IMR-90 (cell line): ENCODE measurements around the gene C16orf82. TPM values are rescaled to one million over a fixed set of nuclear protein-coding genes. Genes with fewer than 3 reads are reported as not detected.

Experiments
- ATAC-seq: fragments of 200-7000 bp; cut with Tn5 transposase; 2 replicates; pipeline ENCODE4 v1.9.1; 2020; ENCODE audit warnings: low read depth, mild to moderate bottlenecking, moderate library complexity
- BruUV-seq: library from RNA; stranded (reverse); fragments of 400-500 nt; replicated peaks from 2 replicates; lab custom pipeline; 2021; lab: Mats Ljungman, UMichigan
- CTCF ChIA-PET: fragments of 300-600 bp; formaldehyde crosslinking; extraction: SDS; loops from one replicate; lab custom pipeline; 2021; ENCODE audit warnings: antibody characterized with exemption; lab: Yijun Ruan, JAX
- POLR2A ChIA-PET: fragments of 300-600 bp; sonication (Branson Sonifier 250); formaldehyde crosslinking; loops from one replicate; lab custom pipeline; 2022; ENCODE audit warnings: antibody characterized with exemption; ENCODE audit not compliant: unreplicated experiment; lab: Charles Lee
- DNase-seq: peaks from one replicate; pipeline ENCODE4 v3.0.0; 2013
- H2AFZ ChIP-seq: replicated peaks from 2 replicates; pipeline ENCODE3; 2013; ENCODE audit warnings: low read length, mild to moderate bottlenecking; ENCODE audit not compliant: poor library complexity
- H2AK5ac ChIP-seq: 2 replicates; pipeline ENCODE4 v1.6.1; 2013; ENCODE audit warnings: low read depth, low read length, inconsistent platforms
- H2AK9ac ChIP-seq: replicated peaks from 2 replicates; pipeline ENCODE3; 2013; ENCODE audit warnings: mild to moderate bottlenecking, low read depth, low read length, moderate library complexity; ENCODE audit not compliant: poor library complexity
- H2BK120ac ChIP-seq: 2 replicates; pipeline ENCODE4 v1.6.1; 2013; ENCODE audit warnings: low read depth, low read length, inconsistent platforms
- H2BK15ac ChIP-seq: 3 replicates; pipeline ENCODE4 v1.6.1; 2013; ENCODE audit warnings: low read depth, low read length, inconsistent platforms
- H2BK20ac ChIP-seq: 2 replicates; pipeline ENCODE4 v1.6.1; 2013; ENCODE audit warnings: low read depth, mild to moderate bottlenecking, inconsistent platforms, low read length, moderate library complexity
- H2BK5ac ChIP-seq: 2 replicates; pipeline ENCODE4 v1.6.1; 2013; ENCODE audit warnings: mild to moderate bottlenecking, low read depth, low read length, inconsistent platforms; ENCODE audit not compliant: poor library complexity, severe bottlenecking
- H3K14ac ChIP-seq: replicated peaks from 2 replicates; pipeline ENCODE4 v1.6.1; 2013; ENCODE audit warnings: low read depth, low read length, inconsistent platforms
- H3K18ac ChIP-seq: 2 replicates; pipeline ENCODE4 v1.6.1; 2013; ENCODE audit warnings: low read depth, low read length, control low read depth
- H3K23ac ChIP-seq: 2 replicates; pipeline ENCODE4 v1.6.1; 2013; ENCODE audit warnings: low read depth, low read length, inconsistent platforms
- H3K27ac ChIP-seq: 2 replicates; pipeline ENCODE4 v1.5.1; 2013; ENCODE audit warnings: mild to moderate bottlenecking, control low read depth, low read length; ENCODE audit not compliant: insufficient read depth
- H3K27me3 ChIP-seq: 2 replicates; pipeline ENCODE4 v1.6.1; 2013; ENCODE audit warnings: low read length; ENCODE audit not compliant: control insufficient read depth, insufficient read depth
- H3K36me3 ChIP-seq: 2 replicates; pipeline ENCODE4 v1.6.1; 2013; ENCODE audit warnings: low read length, mixed read lengths; ENCODE audit not compliant: control insufficient read depth, insufficient read depth
- H3K4ac ChIP-seq: 2 replicates; pipeline ENCODE4 v1.6.1; 2013; ENCODE audit warnings: low read depth, low read length, inconsistent platforms
- H3K4me1 ChIP-seq: 2 replicates; pipeline ENCODE4 v1.6.1; 2013; ENCODE audit warnings: low read length, mixed read lengths; ENCODE audit not compliant: control insufficient read depth, insufficient read depth
- H3K4me2 ChIP-seq: 2 replicates; pipeline ENCODE4 v1.6.1; 2013; ENCODE audit warnings: low read depth, mild to moderate bottlenecking, control low read depth, low read length, moderate library complexity
- H3K4me3 ChIP-seq: 2 replicates; pipeline ENCODE4 v1.5.1; 2013; ENCODE audit warnings: low read depth, mild to moderate bottlenecking, control low read depth, low read length, moderate library complexity; ENCODE audit not compliant: insufficient read depth
- H3K56ac ChIP-seq: 2 replicates; pipeline ENCODE4 v1.6.1; 2013; ENCODE audit warnings: low read length, inconsistent platforms; ENCODE audit not compliant: insufficient read depth; ENCODE audit errors: extremely low read depth
- H3K79me1 ChIP-seq, 2 experiments: 2 replicates each; pipeline ENCODE4 v1.6.1; 2013; ENCODE audit warnings: low read length in 2 of 2, inconsistent platforms in 1 of 2, low read depth in 1 of 2
- H3K9ac ChIP-seq: 2 replicates; pipeline ENCODE4 v1.6.1; 2013; ENCODE audit warnings: low read depth, low read length, control low read depth
- H3K9me1 ChIP-seq: 2 replicates; pipeline ENCODE4 v1.6.1; 2013; ENCODE audit warnings: low read length, inconsistent platforms; ENCODE audit not compliant: insufficient read depth
- H3K9me3 ChIP-seq: 2 replicates; pipeline ENCODE4 v1.6.1; 2013; ENCODE audit warnings: low read length; ENCODE audit not compliant: control insufficient read depth, insufficient read depth
- H4K20me1 ChIP-seq: 2 replicates; pipeline ENCODE4 v1.6.1; 2013; ENCODE audit warnings: low read length, inconsistent platforms; ENCODE audit not compliant: insufficient read depth
- H4K5ac ChIP-seq: 2 replicates; pipeline ENCODE4 v1.6.1; 2013; ENCODE audit warnings: mild to moderate bottlenecking, low read depth, low read length, control low read depth
- H4K8ac ChIP-seq, 2 experiments: 2 replicates each; pipeline ENCODE4 v1.6.1; 2013; ENCODE audit warnings: low read depth in 2 of 2, low read length in 2 of 2, control low read depth in 1 of 2, inconsistent platforms in 1 of 2
- H4K91ac ChIP-seq: 2 replicates; pipeline ENCODE4 v1.6.1; 2013; ENCODE audit warnings: low read depth, low read length, inconsistent platforms; ENCODE audit not compliant: insufficient read depth
- BHLHE40 ChIP-seq: fragments of 150-350 bp; IDR thresholded peaks from 2 replicates; pipeline ENCODE4 v1.6.1; 2016; ENCODE audit warnings: mild to moderate bottlenecking, low read depth, low read length
- CEBPB ChIP-seq: IDR thresholded peaks from 2 replicates; pipeline ENCODE4 v1.6.1; 2012; ENCODE audit warnings: low read depth, low read length, improper control_type of control experiment
- CHD1 ChIP-seq: IDR thresholded peaks from 2 replicates; pipeline ENCODE4 v1.6.1; 2012; ENCODE audit warnings: low read depth, low read length, improper control_type of control experiment
- MAFK ChIP-seq: IDR thresholded peaks from 2 replicates; pipeline ENCODE4 v1.6.1; 2012; ENCODE audit warnings: low read depth, low read length, improper control_type of control experiment
- MAZ ChIP-seq: IDR thresholded peaks from 2 replicates; pipeline ENCODE4 v1.6.1; 2012; ENCODE audit warnings: low read depth, mild to moderate bottlenecking, low read length, improper control_type of control experiment, moderate library complexity, borderline replicate concordance
- MXI1 ChIP-seq: IDR thresholded peaks from 2 replicates; pipeline ENCODE4 v1.6.1; 2012; ENCODE audit warnings: low read depth, mild to moderate bottlenecking, low read length, moderate library complexity, borderline replicate concordance
- NFE2L2 ChIP-seq: fragments of 150-350 bp; IDR thresholded peaks from 2 replicates; pipeline ENCODE4 v1.6.1; 2016; ENCODE audit warnings: low read depth, mild to moderate bottlenecking, low read length
- POLR2A ChIP-seq: IDR thresholded peaks from 2 replicates; pipeline ENCODE4 v1.6.1; 2012; ENCODE audit warnings: mild to moderate bottlenecking, low read depth, low read length
- RAD21 ChIP-seq: IDR thresholded peaks from 2 replicates; pipeline ENCODE4 v1.6.1; 2012; ENCODE audit warnings: low read length, improper control_type of control experiment
- RCOR1 ChIP-seq: IDR thresholded peaks from 2 replicates; pipeline ENCODE4 v1.6.1; 2012; ENCODE audit warnings: mild to moderate bottlenecking, low read length, improper control_type of control experiment; ENCODE audit not compliant: insufficient replicate concordance
- RFX5 ChIP-seq: IDR thresholded peaks from 2 replicates; pipeline ENCODE4 v1.8.0; 2012; ENCODE audit warnings: low read depth, mild to moderate bottlenecking, low read length, moderate library complexity
- SMC3 ChIP-seq: fragments of 150-350 bp; IDR thresholded peaks from 2 replicates; pipeline ENCODE4 v1.6.1; 2016; ENCODE audit warnings: low read depth, mild to moderate bottlenecking, antibody characterized with exemption, low read length, moderate library complexity
- WGBS, 2 experiments: methylation state at CpG; one replicate each; pipeline versions ENCODE4 v1.1.5 to v1.1.7; 2013; ENCODE audit warnings: missing lambda C conversion rate in 2 of 2; ENCODE audit not compliant: insufficient read length in 1 of 2; ENCODE audit errors: extremely low coverage in 2 of 2; 5-methylcytosine and 5-hydroxymethylcytosine counted together
- dilution Hi-C: fragments of 300-500 bp; cut with HindIII; formaldehyde crosslinking; loops from one replicate; pipeline ENCODE4 v1.14.3; 2018; ENCODE audit warnings: low sequenced_read_pairs; ENCODE audit not compliant: unreplicated experiment
- in situ Hi-C: fragments of 300-500 bp; cut with MboI; formaldehyde crosslinking; loops from 3 replicates; pipeline ENCODE4 v1.14.3; 2019; ENCODE audit warnings: low sequenced_read_pairs, inconsistent platforms, mixed read lengths
- intact Hi-C: fragments of 100-400 bp; cut with micrococcal nuclease; formaldehyde crosslinking; loops from 2 replicates; pipeline ENCODE4 v1.10.0; 2022
- polyA plus RNA-seq, 3 experiments: library from polyadenylated mRNA; depleted of rRNA; stranded (reverse); fragments of >200 nt; gene quantifications; 2 replicates each; pipeline ENCODE4 v1.2.3, GENCODE V29; 2012; ENCODE audit warnings: low replicate concordance in 1 of 3
- total RNA-seq: library from RNA; depleted of rRNA; stranded (reverse); fragments of >200 nt; gene quantifications from 2 replicates; pipeline ENCODE4 v1.2.3, GENCODE V29; 2012
- TF ChIP-seq, protein P1 (sequence below): fragments of 150-350 bp; IDR thresholded peaks from 2 replicates; pipeline ENCODE4 v1.6.1; 2016; ENCODE audit warnings: low read depth, mild to moderate bottlenecking, low read length, moderate library complexity, borderline replicate concordance
- TF ChIP-seq, protein P2 (sequence below): conservative IDR thresholded peaks from 2 replicates; pipeline ENCODE4 v1.5.1; 2012; ENCODE audit warnings: mild to moderate bottlenecking, low read depth, low read length, improper control_type of control experiment

Gene C16orf82
- total and polyA plus RNA-seq, 2 of the 4 experiments (the other 2 are of a cell fraction): not detected

DNA sequence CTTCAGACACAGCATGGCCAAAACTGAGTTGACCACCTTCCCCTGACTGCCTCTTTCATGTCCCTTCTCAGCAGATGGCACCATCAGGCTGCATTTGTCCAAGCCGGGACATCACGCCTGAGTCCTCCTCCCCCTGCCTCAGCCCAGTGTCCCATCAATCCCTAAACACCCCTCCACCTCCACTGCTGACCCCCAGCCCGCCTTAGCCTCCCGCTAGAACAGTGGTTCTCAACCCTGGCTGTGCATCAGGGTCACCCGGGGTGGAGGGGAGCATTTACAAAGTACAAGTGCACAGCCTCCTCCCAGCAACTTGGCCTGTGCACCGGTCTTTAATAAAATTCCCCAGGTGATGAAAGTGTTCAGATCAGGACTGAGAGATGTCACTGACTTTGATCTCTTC lies 4.0 kb downstream of the C16orf82 start:
- no peak overlapping the region for H3K4ac ChIP-seq
- H3K56ac ChIP-seq: no peak overlapping the region
- WGBS, 2 experiments: no CpG with 5 or more reads among the region's 6 CpGs
- no peak overlapping the region for H2BK20ac ChIP-seq
- intact Hi-C loops: no loop called here
- H3K9me1 ChIP-seq: no peaks in the 10 kb centered on the region
- H2AFZ ChIP-seq: no peak overlapping the region
- H2BK15ac ChIP-seq: no peak overlapping the region
- no peak overlapping the region for H3K9ac ChIP-seq
- H2AK9ac ChIP-seq: no peak overlapping the region
- no peak overlapping the region for H4K91ac ChIP-seq
- H2BK5ac ChIP-seq: no peak overlapping the region
- no peaks in the 10 kb centered on the region for H4K20me1 ChIP-seq
- no peak overlapping the region for H3K14ac ChIP-seq
- no peak overlapping the region for H4K5ac ChIP-seq
- no peak for TF ChIP-seq CHD1
- TF ChIP-seq POLR2A: no peak
- no peak for TF ChIP-seq NFE2L2
- TF ChIP-seq CEBPB: no peak
- no peak for TF ChIP-seq RCOR1
- TF ChIP-seq MXI1: no peak
- TF ChIP-seq BHLHE40: no peak
- TF ChIP-seq, protein P1, sequence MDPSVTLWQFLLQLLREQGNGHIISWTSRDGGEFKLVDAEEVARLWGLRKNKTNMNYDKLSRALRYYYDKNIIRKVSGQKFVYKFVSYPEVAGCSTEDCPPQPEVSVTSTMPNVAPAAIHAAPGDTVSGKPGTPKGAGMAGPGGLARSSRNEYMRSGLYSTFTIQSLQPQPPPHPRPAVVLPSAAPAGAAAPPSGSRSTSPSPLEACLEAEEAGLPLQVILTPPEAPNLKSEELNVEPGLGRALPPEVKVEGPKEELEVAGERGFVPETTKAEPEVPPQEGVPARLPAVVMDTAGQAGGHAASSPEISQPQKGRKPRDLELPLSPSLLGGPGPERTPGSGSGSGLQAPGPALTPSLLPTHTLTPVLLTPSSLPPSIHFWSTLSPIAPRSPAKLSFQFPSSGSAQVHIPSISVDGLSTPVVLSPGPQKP: no peak
- TF ChIP-seq, protein P2, sequence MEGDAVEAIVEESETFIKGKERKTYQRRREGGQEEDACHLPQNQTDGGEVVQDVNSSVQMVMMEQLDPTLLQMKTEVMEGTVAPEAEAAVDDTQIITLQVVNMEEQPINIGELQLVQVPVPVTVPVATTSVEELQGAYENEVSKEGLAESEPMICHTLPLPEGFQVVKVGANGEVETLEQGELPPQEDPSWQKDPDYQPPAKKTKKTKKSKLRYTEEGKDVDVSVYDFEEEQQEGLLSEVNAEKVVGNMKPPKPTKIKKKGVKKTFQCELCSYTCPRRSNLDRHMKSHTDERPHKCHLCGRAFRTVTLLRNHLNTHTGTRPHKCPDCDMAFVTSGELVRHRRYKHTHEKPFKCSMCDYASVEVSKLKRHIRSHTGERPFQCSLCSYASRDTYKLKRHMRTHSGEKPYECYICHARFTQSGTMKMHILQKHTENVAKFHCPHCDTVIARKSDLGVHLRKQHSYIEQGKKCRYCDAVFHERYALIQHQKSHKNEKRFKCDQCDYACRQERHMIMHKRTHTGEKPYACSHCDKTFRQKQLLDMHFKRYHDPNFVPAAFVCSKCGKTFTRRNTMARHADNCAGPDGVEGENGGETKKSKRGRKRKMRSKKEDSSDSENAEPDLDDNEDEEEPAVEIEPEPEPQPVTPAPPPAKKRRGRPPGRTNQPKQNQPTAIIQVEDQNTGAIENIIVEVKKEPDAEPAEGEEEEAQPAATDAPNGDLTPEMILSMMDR: no peak
- TF ChIP-seq SMC3: no peak
- TF ChIP-seq MAFK: no peak
- TF ChIP-seq RAD21: no peak
- TF ChIP-seq RFX5: no peak
- TF ChIP-seq MAZ: no peak
- no peak overlapping the region for H2AK5ac ChIP-seq
- H3K4me3 ChIP-seq: no peak overlapping the region
- no TSS peak for BruUV-seq
- H3K4me1 ChIP-seq: no peaks in the 10 kb centered on the region
- peaks cover 6% of the 10 kb centered on the region; the same call in 1 of the 2 replicates for H3K27me3 ChIP-seq
- no peak overlapping the region for H4K8ac ChIP-seq
- no peak overlapping the region for H2BK120ac ChIP-seq
- DNase-seq: no peak
- no peak overlapping the region for H3K23ac ChIP-seq
- no peak overlapping the region for H3K27ac ChIP-seq
- H3K4me2 ChIP-seq: no peak overlapping the region
- H3K79me1 ChIP-seq: no peaks in the 10 kb centered on the region
- in situ Hi-C loops: no loop called here
- H3K9me3 ChIP-seq: peaks cover 6% of the 10 kb centered on the region; the same call in 1 of the 2 replicates
- ChIA-PET POLR2A (no interaction called here), CTCF (no interaction called here)
- dilution Hi-C loops: no loop called here
- H3K36me3 ChIP-seq: no peaks in the 10 kb centered on the region
- ATAC-seq: no peak
- no peak overlapping the region for H3K18ac ChIP-seq
